ENCODE data around the gene RPS17. TPM values are rescaled to one million over a fixed set of nuclear protein-coding genes. Genes with fewer than 3 reads are reported as not detected.

RPS17 gene
- total and polyA plus RNA-seq, 10 of the 15 experiments (the other 5 are each of a cell fraction or from before 2014, with no cell fraction given): 1,223 to 7,871 (median 3,879) TPM

DNA sequence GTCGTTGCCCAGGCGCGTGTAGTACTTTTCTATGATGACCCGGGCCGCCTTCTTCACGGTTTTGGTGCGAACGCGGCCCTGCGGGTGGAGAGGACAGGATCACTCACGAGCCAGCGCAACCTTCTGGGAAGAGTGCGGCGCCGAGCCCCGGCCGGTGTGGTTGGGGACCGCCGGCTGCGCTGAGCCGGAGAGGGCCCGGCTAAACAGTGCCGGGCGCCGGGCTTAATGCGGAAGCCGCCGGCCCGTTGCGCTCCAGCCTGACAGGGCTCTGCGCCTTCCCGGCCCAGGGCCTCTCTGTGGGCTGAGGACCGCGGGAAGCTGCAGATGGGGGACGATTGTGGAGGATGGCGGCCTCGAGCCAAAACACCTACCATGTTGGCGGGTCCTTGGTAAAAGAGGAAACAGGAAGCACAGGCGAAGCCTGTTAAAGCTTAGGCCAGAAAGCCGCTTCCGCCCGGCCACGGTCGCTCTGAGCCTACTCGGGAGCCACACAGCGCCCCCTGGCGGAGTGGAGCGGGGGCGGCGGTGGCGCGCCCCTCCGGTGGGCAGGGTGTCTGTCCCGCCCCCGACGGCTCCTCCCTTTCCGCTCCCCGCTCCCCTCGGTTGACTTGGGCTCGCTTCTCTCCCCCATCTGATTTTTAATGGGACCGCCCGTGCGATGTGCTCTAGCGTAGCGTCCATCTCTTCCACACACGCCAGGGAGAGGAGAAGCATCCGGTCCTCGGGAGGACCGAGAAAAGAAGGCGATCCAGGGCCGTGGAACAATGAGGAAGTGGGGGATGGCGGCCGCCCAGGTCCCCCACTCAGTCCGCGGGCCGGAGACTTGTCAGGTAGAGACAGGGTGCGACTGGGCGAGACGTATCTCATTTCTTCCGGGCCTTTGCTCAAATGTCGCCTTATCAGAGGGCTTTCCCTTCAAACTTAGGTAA is at the start of gene RPS17 (continued):
- TF ChIP-seq SREBF2 (IDR thresholded peaks at IDR 0.05; ENCODE audit: low read length): 0 out of 2 replicates have a peak, but pooled peaks have one; percentile 38
- peak; percentile 46; the same call in 1 of the 2 replicates for TF ChIP-seq BRCA1 (IDR thresholded peaks at IDR 0.05; ENCODE audit: low read depth, low read length)
- TF ChIP-seq JUND (IDR thresholded peaks at IDR 0.05; ENCODE audit: low read depth, low read length): peak; percentile 98
- peak; percentile 96 for TF ChIP-seq BACH1 (IDR thresholded peaks at IDR 0.05; ENCODE audit: borderline replicate concordance)
- TF ChIP-seq, protein P1, sequence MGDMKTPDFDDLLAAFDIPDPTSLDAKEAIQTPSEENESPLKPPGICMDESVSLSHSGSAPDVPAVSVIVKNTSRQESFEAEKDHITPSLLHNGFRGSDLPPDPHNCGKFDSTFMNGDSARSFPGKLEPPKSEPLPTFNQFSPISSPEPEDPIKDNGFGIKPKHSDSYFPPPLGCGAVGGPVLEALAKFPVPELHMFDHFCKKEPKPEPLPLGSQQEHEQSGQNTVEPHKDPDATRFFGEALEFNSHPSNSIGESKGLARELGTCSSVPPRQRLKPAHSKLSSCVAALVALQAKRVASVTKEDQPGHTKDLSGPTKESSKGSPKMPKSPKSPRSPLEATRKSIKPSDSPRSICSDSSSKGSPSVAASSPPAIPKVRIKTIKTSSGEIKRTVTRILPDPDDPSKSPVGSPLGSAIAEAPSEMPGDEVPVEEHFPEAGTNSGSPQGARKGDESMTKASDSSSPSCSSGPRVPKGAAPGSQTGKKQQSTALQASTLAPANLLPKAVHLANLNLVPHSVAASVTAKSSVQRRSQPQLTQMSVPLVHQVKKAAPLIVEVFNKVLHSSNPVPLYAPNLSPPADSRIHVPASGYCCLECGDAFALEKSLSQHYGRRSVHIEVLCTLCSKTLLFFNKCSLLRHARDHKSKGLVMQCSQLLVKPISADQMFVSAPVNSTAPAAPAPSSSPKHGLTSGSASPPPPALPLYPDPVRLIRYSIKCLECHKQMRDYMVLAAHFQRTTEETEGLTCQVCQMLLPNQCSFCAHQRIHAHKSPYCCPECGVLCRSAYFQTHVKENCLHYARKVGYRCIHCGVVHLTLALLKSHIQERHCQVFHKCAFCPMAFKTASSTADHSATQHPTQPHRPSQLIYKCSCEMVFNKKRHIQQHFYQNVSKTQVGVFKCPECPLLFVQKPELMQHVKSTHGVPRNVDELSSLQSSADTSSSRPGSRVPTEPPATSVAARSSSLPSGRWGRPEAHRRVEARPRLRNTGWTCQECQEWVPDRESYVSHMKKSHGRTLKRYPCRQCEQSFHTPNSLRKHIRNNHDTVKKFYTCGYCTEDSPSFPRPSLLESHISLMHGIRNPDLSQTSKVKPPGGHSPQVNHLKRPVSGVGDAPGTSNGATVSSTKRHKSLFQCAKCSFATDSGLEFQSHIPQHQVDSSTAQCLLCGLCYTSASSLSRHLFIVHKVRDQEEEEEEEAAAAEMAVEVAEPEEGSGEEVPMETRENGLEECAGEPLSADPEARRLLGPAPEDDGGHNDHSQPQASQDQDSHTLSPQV (IDR thresholded peaks at IDR 0.05): peak; percentile 87; the same call in 1 of the 2 replicates
- peak; percentile 80 for TF ChIP-seq ZNF24 (IDR thresholded peaks at IDR 0.05)
- peak; percentile 56 for TF ChIP-seq RUNX3 (IDR thresholded peaks at IDR 0.05; ENCODE audit: low read length)
- TF ChIP-seq SUPT20H (IDR thresholded peaks at IDR 0.05; ENCODE audit: borderline replicate concordance, control insufficient read depth, low read depth, low read length): no peak
- TF ChIP-seq YBX1 (IDR thresholded peaks at IDR 0.05): no peak
- peak; percentile 20 for TF ChIP-seq SMAD1 (IDR thresholded peaks at IDR 0.05; ENCODE audit: low read depth, partially characterized antibody)
- TF ChIP-seq POU2F2 (IDR thresholded peaks at IDR 0.05; ENCODE audit: borderline replicate concordance, low read depth, low read length): peak; percentile 90
- peak; percentile 75 for TF ChIP-seq STAT1 (conservative IDR thresholded peaks at IDR 0.05)
- TF ChIP-seq SMAD5 (IDR thresholded peaks at IDR 0.05; ENCODE audit: low read depth): peak; percentile 96
- TF ChIP-seq SUZ12 (IDR thresholded peaks at IDR 0.05; ENCODE audit: unreplicated experiment): no peak
- peak; percentile 73 for TF ChIP-seq TCF12 (IDR thresholded peaks at IDR 0.05; ENCODE audit: low read depth, low read length)
- TF ChIP-seq SMC3 (IDR thresholded peaks at IDR 0.05; ENCODE audit: borderline replicate concordance, low read length): peak; percentile 39; the same call in 1 of the 2 replicates
- TF ChIP-seq, protein P2, sequence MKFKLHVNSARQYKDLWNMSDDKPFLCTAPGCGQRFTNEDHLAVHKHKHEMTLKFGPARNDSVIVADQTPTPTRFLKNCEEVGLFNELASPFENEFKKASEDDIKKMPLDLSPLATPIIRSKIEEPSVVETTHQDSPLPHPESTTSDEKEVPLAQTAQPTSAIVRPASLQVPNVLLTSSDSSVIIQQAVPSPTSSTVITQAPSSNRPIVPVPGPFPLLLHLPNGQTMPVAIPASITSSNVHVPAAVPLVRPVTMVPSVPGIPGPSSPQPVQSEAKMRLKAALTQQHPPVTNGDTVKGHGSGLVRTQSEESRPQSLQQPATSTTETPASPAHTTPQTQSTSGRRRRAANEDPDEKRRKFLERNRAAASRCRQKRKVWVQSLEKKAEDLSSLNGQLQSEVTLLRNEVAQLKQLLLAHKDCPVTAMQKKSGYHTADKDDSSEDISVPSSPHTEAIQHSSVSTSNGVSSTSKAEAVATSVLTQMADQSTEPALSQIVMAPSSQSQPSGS (IDR thresholded peaks at IDR 0.05; ENCODE audit: low read length): no peak
- TF ChIP-seq, protein P3, sequence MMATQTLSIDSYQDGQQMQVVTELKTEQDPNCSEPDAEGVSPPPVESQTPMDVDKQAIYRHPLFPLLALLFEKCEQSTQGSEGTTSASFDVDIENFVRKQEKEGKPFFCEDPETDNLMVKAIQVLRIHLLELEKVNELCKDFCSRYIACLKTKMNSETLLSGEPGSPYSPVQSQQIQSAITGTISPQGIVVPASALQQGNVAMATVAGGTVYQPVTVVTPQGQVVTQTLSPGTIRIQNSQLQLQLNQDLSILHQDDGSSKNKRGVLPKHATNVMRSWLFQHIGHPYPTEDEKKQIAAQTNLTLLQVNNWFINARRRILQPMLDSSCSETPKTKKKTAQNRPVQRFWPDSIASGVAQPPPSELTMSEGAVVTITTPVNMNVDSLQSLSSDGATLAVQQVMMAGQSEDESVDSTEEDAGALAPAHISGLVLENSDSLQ (IDR thresholded peaks at IDR 0.05): peak; percentile 62; the same call in 1 of the 2 replicates
- TF ChIP-seq FOXK2 (IDR thresholded peaks at IDR 0.05): peak; percentile 94
- TF ChIP-seq, protein P4, sequence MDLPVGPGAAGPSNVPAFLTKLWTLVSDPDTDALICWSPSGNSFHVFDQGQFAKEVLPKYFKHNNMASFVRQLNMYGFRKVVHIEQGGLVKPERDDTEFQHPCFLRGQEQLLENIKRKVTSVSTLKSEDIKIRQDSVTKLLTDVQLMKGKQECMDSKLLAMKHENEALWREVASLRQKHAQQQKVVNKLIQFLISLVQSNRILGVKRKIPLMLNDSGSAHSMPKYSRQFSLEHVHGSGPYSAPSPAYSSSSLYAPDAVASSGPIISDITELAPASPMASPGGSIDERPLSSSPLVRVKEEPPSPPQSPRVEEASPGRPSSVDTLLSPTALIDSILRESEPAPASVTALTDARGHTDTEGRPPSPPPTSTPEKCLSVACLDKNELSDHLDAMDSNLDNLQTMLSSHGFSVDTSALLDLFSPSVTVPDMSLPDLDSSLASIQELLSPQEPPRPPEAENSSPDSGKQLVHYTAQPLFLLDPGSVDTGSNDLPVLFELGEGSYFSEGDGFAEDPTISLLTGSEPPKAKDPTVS (IDR thresholded peaks at IDR 0.05; ENCODE audit: low read depth, low read length): no peak
- TF ChIP-seq, protein P5, sequence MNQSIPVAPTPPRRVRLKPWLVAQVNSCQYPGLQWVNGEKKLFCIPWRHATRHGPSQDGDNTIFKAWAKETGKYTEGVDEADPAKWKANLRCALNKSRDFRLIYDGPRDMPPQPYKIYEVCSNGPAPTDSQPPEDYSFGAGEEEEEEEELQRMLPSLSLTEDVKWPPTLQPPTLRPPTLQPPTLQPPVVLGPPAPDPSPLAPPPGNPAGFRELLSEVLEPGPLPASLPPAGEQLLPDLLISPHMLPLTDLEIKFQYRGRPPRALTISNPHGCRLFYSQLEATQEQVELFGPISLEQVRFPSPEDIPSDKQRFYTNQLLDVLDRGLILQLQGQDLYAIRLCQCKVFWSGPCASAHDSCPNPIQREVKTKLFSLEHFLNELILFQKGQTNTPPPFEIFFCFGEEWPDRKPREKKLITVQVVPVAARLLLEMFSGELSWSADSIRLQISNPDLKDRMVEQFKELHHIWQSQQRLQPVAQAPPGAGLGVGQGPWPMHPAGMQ (IDR thresholded peaks at IDR 0.05; ENCODE audit: borderline replicate concordance): no peak
